Measurements from ENCODE around the gene ENSA.
"Not testable (repeated sequence)": the region's sequence is repeated elsewhere in the genome, so short reads cannot be mapped to it uniquely, and the experiment has no call there.

ENSA gene

DNA sequence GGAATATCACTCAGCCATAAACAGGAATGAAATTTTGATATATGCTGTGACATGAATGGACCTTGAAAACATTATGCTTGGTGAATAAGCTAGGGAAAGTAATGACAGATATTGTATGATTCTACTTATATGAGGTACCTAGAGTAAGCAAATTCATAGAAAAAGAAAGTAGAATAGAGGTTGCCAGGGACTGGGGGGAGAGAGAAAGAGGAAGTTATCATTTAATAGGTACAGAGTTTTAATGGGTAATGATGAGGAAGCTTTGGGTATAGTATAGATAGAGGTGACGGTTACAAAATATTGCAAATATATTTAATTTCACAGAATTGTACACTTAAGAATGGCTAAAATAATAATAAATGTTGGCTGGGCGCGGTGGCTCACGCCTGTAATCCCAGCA is 31.2 kb upstream of the ENSA start:
- TF ChIP-seq, protein P1, sequence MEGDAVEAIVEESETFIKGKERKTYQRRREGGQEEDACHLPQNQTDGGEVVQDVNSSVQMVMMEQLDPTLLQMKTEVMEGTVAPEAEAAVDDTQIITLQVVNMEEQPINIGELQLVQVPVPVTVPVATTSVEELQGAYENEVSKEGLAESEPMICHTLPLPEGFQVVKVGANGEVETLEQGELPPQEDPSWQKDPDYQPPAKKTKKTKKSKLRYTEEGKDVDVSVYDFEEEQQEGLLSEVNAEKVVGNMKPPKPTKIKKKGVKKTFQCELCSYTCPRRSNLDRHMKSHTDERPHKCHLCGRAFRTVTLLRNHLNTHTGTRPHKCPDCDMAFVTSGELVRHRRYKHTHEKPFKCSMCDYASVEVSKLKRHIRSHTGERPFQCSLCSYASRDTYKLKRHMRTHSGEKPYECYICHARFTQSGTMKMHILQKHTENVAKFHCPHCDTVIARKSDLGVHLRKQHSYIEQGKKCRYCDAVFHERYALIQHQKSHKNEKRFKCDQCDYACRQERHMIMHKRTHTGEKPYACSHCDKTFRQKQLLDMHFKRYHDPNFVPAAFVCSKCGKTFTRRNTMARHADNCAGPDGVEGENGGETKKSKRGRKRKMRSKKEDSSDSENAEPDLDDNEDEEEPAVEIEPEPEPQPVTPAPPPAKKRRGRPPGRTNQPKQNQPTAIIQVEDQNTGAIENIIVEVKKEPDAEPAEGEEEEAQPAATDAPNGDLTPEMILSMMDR (conservative IDR thresholded peaks at IDR 0.05; ENCODE audit: control insufficient read depth, insufficient read depth, low read depth, low read length) = no peak
- DNase-seq (ENCODE audit: low read depth) = no peak
- no peak overlapping the region for H3K4me3 ChIP-seq (ENCODE audit: control insufficient read depth, low read depth, low read length)

DNA sequence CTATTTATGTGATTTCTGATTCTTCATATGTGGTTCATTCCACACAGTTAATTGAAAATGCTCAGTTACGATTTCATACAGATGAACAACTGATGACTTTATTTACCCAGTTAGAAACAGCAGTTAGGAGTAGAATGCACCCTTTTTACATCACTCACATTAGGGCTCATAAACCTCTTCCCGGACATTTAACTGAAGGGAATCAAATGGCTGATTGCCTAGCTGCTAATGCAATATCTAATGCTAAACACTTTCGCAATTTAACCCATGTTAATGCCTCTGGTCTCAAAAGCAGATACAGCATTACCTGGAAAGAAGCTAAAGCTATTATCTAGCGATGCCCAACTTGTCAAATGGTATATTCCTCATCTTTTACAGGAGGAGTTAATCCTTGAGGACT is 27.7 kb upstream of the ENSA start:
- not testable (repeated sequence) for DNase-seq (ENCODE audit: low read depth)

DNA sequence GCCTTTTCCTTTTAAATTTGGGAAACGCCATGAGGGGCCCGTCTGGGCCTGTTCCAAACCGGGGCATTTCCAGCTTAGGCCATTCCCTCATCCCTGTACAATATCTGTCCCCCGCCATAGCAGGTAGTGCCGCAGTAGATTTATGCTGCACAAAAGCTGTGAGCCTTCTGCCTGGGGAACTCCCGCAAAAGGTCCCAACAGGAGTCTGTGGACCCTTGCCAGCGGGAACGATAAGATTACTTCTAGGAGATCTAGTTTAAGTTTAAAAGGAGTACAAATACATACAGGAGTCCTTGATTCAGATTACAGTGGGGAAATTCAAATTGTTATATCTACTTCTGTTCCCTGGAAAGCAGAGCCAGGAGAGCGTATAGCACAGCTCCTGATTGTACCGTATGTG is 25.2 kb upstream of the ENSA start:
- H3K4me3 ChIP-seq (ENCODE audit: control insufficient read depth, low read depth, low read length); DNase-seq (ENCODE audit: low read depth): not testable (repeated sequence)

More for the DNA sequence above, 27.7 kb upstream of the ENSA start:
- not testable (repeated sequence) for H3K4me3 ChIP-seq (ENCODE audit: control insufficient read depth, low read depth, low read length)

DNA sequence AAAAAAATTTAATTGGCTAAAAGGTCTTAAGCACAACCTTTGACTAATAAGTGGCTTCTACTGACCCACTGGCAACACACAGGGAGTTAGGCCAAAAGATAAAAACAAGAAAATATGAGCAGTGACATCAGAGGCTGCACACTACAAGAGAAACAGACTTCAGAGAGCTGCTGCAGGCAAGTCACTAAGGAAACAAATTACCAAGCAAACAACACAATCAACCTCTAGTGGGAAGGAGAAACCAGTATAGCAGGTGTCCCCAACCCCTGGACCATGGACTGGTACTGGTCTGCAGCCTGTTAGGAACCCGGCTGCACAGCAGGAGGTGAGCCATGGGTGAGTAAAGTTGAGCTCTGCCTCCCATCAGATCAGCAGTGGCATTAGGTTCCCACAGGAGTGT is 20.8 kb upstream of the ENSA start:
- H3K4me3 ChIP-seq (ENCODE audit: control insufficient read depth, low read depth, low read length) = no peak overlapping the region
- peak; percentile 9 for DNase-seq (ENCODE audit: low read depth)
- TF ChIP-seq, protein P1 (conservative IDR thresholded peaks at IDR 0.05; ENCODE audit: control insufficient read depth, insufficient read depth, low read depth, low read length) = no peak

DNA sequence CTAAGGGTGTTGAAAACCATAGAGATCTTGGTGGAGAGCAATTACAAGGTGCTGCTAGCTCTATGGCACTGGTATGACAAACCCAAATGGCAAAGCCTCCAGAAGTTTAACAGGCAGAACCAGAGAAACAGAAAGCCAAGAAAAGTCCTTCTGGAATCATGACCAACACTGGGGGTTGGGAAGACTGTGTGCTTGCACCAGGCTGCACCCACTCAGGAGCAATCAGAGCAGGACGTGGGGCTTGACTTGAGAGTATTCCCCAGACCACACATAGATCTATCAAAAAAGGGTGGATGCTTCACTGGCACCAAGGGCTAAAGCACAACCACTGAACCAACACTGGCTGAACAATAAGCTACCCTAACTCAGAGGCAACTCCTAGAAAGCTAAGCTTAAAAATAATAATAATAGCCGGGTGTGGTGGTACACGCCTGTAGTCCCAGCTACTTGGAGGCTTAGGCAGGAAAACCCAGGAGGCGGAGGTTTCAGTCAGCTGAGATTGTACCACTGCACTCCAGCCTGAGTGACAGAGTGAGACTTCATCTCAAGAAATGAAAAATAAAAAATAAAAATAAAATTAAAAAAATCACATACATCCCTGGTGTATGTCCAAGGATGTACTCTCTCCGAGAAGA is 20.1 kb upstream of the ENSA start:
- TF ChIP-seq, protein P1 (conservative IDR thresholded peaks at IDR 0.05; ENCODE audit: control insufficient read depth, insufficient read depth, low read depth, low read length) = no peak
- H3K4me3 ChIP-seq (ENCODE audit: control insufficient read depth, low read depth, low read length) = no peak overlapping the region
- no peak for DNase-seq (ENCODE audit: low read depth)

DNA sequence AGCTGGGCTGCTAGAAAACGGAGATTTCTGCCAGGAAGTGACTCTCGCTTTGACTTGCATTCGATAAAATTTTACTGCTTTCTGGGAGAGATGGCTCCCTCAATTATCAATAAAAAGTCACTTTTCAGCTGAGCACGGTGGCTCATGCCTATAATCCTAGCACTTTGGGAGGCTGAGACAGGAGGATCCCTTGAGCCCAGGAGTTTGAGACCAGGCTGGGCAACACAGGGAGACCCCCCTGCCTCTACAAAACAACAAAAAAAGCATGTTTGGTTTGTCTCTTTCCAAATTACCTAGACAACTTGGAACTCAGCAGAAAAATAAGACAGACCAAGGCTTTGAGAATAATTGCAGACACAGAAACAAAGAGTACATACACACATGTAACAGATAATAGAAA is 12.9 kb upstream of the ENSA start:
- no peak overlapping the region for H3K4me3 ChIP-seq (ENCODE audit: control insufficient read depth, low read depth, low read length)
- no peak for DNase-seq (ENCODE audit: low read depth)
- TF ChIP-seq, protein P1 (conservative IDR thresholded peaks at IDR 0.05; ENCODE audit: control insufficient read depth, insufficient read depth, low read depth, low read length) = no peak

DNA sequence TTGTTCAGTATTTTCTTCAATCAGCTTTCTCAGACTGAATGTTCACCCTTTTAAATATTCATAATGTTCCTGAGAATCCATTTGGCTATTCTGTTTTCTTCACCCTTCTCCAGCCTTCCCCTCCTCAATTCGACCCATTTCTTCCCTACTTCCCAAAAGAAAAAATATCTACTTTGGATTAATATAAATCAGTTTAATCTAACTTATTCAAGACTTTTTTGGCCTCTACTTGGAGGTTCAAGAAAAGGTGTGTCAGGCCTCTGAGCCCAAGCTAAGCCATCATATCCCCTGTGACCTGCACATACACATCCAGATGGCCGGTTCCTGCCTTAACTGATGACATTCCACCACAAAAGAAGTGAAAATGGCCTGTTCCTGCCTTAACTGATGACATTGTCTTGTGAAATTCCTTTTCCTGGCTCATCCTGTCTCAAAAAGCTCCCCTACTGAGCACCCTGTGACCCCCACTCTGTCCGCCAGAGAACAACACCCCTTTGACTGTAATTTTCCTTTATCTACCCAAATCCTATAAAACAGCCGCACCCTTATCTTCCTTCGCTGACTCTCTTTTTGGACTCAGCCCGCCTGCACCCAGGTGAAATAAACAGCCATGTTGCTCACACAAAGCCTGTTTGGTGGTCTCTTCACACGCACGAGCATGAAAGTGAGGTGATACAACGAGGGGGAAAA is 11.9 kb upstream of the ENSA start:
- DNase-seq (ENCODE audit: low read depth); H3K4me3 ChIP-seq (ENCODE audit: control insufficient read depth, low read depth, low read length): not testable (repeated sequence)

DNA sequence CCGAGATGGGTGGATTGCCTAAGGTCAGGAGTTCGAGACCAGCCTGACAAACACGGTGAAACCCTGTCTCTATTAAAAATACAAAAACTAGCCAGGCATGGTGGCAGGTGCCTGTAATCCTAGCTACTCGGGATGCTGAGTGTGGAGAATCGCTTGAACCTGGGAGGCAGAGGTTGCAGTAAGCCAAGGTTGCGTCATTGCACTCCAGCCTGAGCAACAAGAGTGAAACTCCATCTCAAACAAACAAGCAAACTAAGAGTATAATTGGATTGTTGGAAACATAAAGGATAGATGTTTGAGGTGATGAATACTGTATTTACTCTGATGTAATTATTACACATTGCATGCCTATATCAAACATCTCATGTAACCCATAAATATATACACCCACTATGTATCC is 9.0 kb upstream of the ENSA start:
- DNase-seq (ENCODE audit: low read depth); H3K4me3 ChIP-seq (ENCODE audit: control insufficient read depth, low read depth, low read length): not testable (repeated sequence)

DNA sequence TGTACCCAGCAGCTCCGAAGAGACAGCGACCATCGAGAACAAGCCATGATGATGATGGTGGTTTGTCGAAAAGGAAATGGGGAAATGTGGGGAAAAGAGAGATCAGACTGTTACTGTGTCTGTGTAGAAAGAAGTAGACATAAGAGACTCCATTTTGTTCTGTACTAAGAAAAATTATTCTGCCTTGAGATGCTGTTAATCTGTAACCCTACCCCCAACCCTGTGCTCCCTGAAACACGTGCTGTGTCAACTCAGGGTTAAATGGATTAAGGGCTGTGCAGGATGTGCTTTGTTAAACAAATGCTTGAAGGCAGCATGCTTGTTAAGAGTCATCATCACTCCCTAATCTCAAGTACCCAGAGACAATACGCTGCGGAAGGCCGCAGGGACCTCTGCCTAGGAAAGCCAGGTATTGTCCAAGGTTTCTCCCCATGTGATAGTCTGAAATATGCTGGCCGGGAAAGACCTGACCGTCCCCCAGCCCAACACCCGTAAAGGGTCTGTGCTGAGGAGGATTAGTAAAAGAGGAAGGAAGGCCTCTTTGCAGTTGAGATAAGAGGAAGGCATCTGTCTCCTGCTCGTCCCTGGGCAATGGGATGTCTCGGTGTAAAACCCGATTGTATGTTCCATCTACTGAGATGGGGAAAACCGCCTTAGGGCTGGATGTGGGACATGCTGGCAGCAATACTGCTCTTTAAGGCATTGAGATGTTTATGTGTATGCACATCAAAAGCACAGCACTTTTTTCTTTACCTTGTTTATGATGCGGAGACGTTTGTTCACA is 5.6 kb upstream of the ENSA start:
- not testable (repeated sequence) for DNase-seq (ENCODE audit: low read depth)

More for the DNA sequence above, 5.6 kb upstream of the ENSA start:
- not testable (repeated sequence) for H3K4me3 ChIP-seq (ENCODE audit: control insufficient read depth, low read depth, low read length)

Measured in fibroblast of mammary gland (primary cell).